Measurements from ENCODE around the gene PMAIP1.

DNA sequence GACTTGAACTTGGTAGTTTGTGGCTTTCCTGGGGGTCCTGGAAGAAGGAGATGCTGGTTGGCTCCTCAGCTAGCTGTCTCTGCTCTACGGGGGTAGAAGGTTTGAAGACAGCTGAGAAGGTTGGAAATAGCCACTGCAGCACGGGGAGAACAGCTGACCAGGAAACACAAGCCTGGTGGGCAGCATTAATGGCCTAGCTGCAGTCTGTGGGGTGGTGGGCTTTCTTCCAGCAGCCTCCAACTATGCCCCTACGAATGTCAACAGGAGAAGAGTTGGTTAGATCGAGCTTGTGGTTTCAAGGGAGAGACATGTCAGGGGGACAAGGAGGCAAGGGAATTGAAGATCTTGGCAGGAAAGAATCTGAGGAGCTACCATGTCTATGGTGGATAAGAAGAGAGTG, 38.9 kb downstream of the PMAIP1 start:
- TF ChIP-seq, protein P1, sequence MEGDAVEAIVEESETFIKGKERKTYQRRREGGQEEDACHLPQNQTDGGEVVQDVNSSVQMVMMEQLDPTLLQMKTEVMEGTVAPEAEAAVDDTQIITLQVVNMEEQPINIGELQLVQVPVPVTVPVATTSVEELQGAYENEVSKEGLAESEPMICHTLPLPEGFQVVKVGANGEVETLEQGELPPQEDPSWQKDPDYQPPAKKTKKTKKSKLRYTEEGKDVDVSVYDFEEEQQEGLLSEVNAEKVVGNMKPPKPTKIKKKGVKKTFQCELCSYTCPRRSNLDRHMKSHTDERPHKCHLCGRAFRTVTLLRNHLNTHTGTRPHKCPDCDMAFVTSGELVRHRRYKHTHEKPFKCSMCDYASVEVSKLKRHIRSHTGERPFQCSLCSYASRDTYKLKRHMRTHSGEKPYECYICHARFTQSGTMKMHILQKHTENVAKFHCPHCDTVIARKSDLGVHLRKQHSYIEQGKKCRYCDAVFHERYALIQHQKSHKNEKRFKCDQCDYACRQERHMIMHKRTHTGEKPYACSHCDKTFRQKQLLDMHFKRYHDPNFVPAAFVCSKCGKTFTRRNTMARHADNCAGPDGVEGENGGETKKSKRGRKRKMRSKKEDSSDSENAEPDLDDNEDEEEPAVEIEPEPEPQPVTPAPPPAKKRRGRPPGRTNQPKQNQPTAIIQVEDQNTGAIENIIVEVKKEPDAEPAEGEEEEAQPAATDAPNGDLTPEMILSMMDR (IDR thresholded peaks at IDR 0.05), result no peak
- TF ChIP-seq POLR2A (IDR thresholded peaks at IDR 0.05), result no peak
- TF ChIP-seq POLR2AphosphoS5 (IDR thresholded peaks at IDR 0.05), result no peak
